Gastroesophageal sphincter (tissue), 4 donors: ENCODE data around the gene KIRREL1. TPM values are rescaled to one million over a fixed set of nuclear protein-coding genes. Genes with fewer than 3 reads are reported as not detected.

Experiments
- ATAC-seq: fragments of 150-250 bp; one replicate; pipeline ENCODE4 v1.9.1; 2016; ENCODE audit warnings: mild to moderate bottlenecking, moderate library complexity
- H3K27ac ChIP-seq, 4 donors: fragments of 200-600 bp; sonication (generic) in 3 of 4; 1 replicate in 3 of 4; 2 replicates in 1 of 4; pipeline ENCODE4 v1.5.1; 2016 to 2019
- H3K27me3 ChIP-seq: fragments of 200-600 bp; sonication (generic); one replicate; pipeline ENCODE4 v1.5.1; 2019
- H3K36me3 ChIP-seq, 2 donors: fragments of 200-600 bp; sonication (generic); one replicate each; pipeline ENCODE4 v1.5.1; 2019; ENCODE audit warnings: control low read depth in 1 of 2
- H3K4me1 ChIP-seq, 3 donors: fragments of 200-600 bp; sonication (generic); 1 replicate in 2 of 3; 2 replicates in 1 of 3; pipeline ENCODE4 v1.5.1; 2016 to 2019; ENCODE audit warnings: control low read depth in 2 of 3
- H3K4me3 ChIP-seq, 2 donors: fragments of 200-600 bp; sonication (generic); one replicate each; pipeline ENCODE4 v1.5.1; 2019; ENCODE audit warnings: mild to moderate bottlenecking in 1 of 2, moderate library complexity in 1 of 2
- H3K9me3 ChIP-seq, 3 donors: fragments of 200-600 bp; sonication (generic); one replicate each; pipeline ENCODE4 v1.5.1; 2017 to 2019; ENCODE audit warnings: control low read depth in 2 of 3
- CTCF ChIP-seq, 4 experiments: fragments of 200-600 bp in 2 of 4; fragments of 450-650 bp in 2 of 4; sonication (generic) in 1 of 4; IDR thresholded peaks; one replicate each; pipeline ENCODE4 v1.5.1; 2017 to 2019; ENCODE audit warnings: antibody characterized with exemption in 4 of 4, mild to moderate bottlenecking in 2 of 4, moderate library complexity in 2 of 4
- EP300 ChIP-seq: sonication (generic); formaldehyde crosslinking; IDR thresholded peaks from one replicate; pipeline ENCODE4 v1.6.1; 2017; ENCODE audit warnings: antibody characterized with exemption, mild to moderate bottlenecking
- POLR2A ChIP-seq, 2 donors: fragments of 450-650 bp; IDR thresholded peaks; one replicate each; pipeline ENCODE4 v1.6.1; 2017; ENCODE audit warnings: antibody characterized with exemption in 2 of 2, mild to moderate bottlenecking in 2 of 2, moderate library complexity in 1 of 2
- POLR2AphosphoS5 ChIP-seq: sonication (generic); formaldehyde crosslinking; IDR thresholded peaks from one replicate; pipeline ENCODE4 v1.6.1; 2017; ENCODE audit warnings: antibody characterized with exemption
- WGBS, 2 donors: methylation state at CpG; one replicate each; pipeline ENCODE4 v1.1.5; 2018; ENCODE audit warnings: low coverage in 1 of 2; 5-methylcytosine and 5-hydroxymethylcytosine counted together
- total RNA-seq, 4 donors: library from RNA; depleted of rRNA; stranded (reverse); fragments of >200 nt; gene quantifications; one replicate each; pipeline ENCODE4 v1.1.0, GENCODE V29; 2016

Gene KIRREL1
- total RNA-seq, 4 donors from 2014 or later: 43.1 to 73.1 (median 48.1) TPM

- no peak for ATAC-seq
- 65 to 73% methylated on average over 3 to 10 of the region's 10 CpGs for WGBS, 2 donors
- H3K4me3 ChIP-seq: no peak overlapping the region
- TF ChIP-seq POLR2AphosphoS5 (no peak), POLR2A (IDR thresholded peaks at IDR 0.05) (no peak), EP300 (no peak), CTCF (IDR thresholded peaks at IDR 0.05) (no peak)
- H3K9me3 ChIP-seq: no peaks in the 10 kb centered on the region
- no peaks in the 10 kb centered on the region for H3K36me3 ChIP-seq
- H3K4me1 ChIP-seq: peaks cover 36 to 97% (median 64%) of the 10 kb centered on the region in 3 donors
- H3K27ac ChIP-seq: peak overlapping the region in 3 of 4 donors; percentile 40 to 83 (median 82)
- H3K27me3 ChIP-seq: no peaks in the 10 kb centered on the region
These were observed 23.3 kb downstream of the KIRREL1 start for GRCh38 chr1:158016651-158017335.

- no peak for TF ChIP-seq POLR2AphosphoS5
- no peak for TF ChIP-seq EP300
- TF ChIP-seq CTCF (IDR thresholded peaks at IDR 0.05): no peak
- TF ChIP-seq POLR2A (IDR thresholded peaks at IDR 0.05): no peak
- ATAC-seq: no peak
- Histone ChIP-seq H3K4me1 (peaks cover 44 to 99% (median 70%) of the 10 kb centered on the region in 3 donors), H3K36me3 (no peaks in the 10 kb centered on the region), H3K27ac (peak overlapping the region; percentile 82 to 96 (median 87)), H3K4me3 (no peak overlapping the region), H3K27me3 (no peaks in the 10 kb centered on the region), H3K9me3 (no peaks in the 10 kb centered on the region)
- 62 to 71% methylated on average over 3 to 4 of the region's 4 CpGs for WGBS, 2 donors
These were observed 24.6 kb downstream of the KIRREL1 start for GRCh38 chr1:158017800-158018595.

GRCh38 chr1:158019171-158019868, 25.9 kb downstream of the KIRREL1 start:
- no peaks in the 10 kb centered on the region for H3K36me3 ChIP-seq
- no peak overlapping the region for H3K4me3 ChIP-seq
- H3K27me3 ChIP-seq: no peaks in the 10 kb centered on the region
- peak overlapping the region; percentile 82 to 96 (median 87) for H3K27ac ChIP-seq
- WGBS, 2 donors: 5 to 10% methylated on average over 3 to 4 of the region's 4 CpGs
- ATAC-seq: peak; percentile 85
- TF ChIP-seq CTCF (IDR thresholded peaks at IDR 0.05) (no peak), POLR2A (IDR thresholded peaks at IDR 0.05) (no peak), EP300 (no peak), POLR2AphosphoS5 (peak; percentile 70)
- no peaks in the 10 kb centered on the region for H3K9me3 ChIP-seq
- peaks cover 46 to 95% (median 70%) of the 10 kb centered on the region in 3 donors for H3K4me1 ChIP-seq

- H3K9me3 ChIP-seq: no peaks in the 10 kb centered on the region
- H3K4me1 ChIP-seq: peaks cover 39 to 95% (median 59%) of the 10 kb centered on the region in 3 donors
- WGBS, 2 donors: 26 to 29% methylated on average over 4 of the region's 4 CpGs
- no peak for ATAC-seq
- no peaks in the 10 kb centered on the region for H3K36me3 ChIP-seq
- no peak for TF ChIP-seq POLR2A (IDR thresholded peaks at IDR 0.05)
- peak overlapping the region; percentile 82 to 96 (median 87) for H3K27ac ChIP-seq
- no peak overlapping the region for H3K4me3 ChIP-seq
- H3K27me3 ChIP-seq: no peaks in the 10 kb centered on the region
These were observed 26.9 kb downstream of the KIRREL1 start for GRCh38 chr1:158020259-158020885.
